T-cell (primary cell): ENCODE results near the gene RABGGTB. TPM values are rescaled to one million over a fixed set of nuclear protein-coding genes. Genes with fewer than 3 reads are reported as not detected.
"Not testable (repeated sequence)": the region's sequence is repeated elsewhere in the genome, so short reads cannot be mapped to it uniquely, and the experiment has no call there.

ENCODE experiments used
- ATAC-seq, 4 experiments: fragments of 200-7000 bp in 3 of 4; fragments of 150-1000 bp in 1 of 4; cut with Tn5 transposase; replicated peaks in 1 of 4; 1 replicate in 3 of 4; 2 replicates in 1 of 4; pipeline ENCODE4 v1.10.0; 2021; ENCODE audit warnings: moderate library complexity in 3 of 4, mild to moderate bottlenecking in 2 of 4, moderate number of reproducible peaks in 1 of 4
- CTCF ChIA-PET, 2 donors: fragments of 300-600 bp; sonication (Branson Sonifier 250); formaldehyde crosslinking; loops; one replicate each; lab custom pipeline; 2022; ENCODE audit warnings: antibody characterized with exemption in 2 of 2; lab: Charles Lee
- POLR2A ChIA-PET, 2 donors: fragments of 300-600 bp; sonication (Branson Sonifier 250); formaldehyde crosslinking; loops; one replicate each; lab custom pipeline; 2022; ENCODE audit warnings: antibody characterized with exemption in 2 of 2; lab: Charles Lee
- DNase-seq, 35 experiments: peaks; one replicate each; pipeline versions ENCODE4 v3.0.0 to v3.0.0-alpha.2; 2013 to 2023
- H3K27ac ChIP-seq: one replicate; pipeline ENCODE4 v1.5.1; 2013; ENCODE audit warnings: low read length
- H3K27me3 ChIP-seq, 2 experiments: replicated peaks in 1 of 2; 1 replicate in 1 of 2; 2 replicates in 1 of 2; pipeline versions ENCODE4 v1.6.1 to v1.7.0; 2013; ENCODE audit warnings: low read length in 1 of 2, mixed read lengths in 1 of 2; ENCODE audit not compliant: control insufficient read depth in 2 of 2, insufficient read depth in 2 of 2; ENCODE audit errors: extremely low read depth in 1 of 2
- H3K36me3 ChIP-seq, 2 donors: 1 replicate in 1 of 2; 2 replicates in 1 of 2; pipeline versions ENCODE4 v1.6.1 to v1.7.0; 2013; ENCODE audit warnings: low read length in 1 of 2; ENCODE audit not compliant: control insufficient read depth in 2 of 2, insufficient read depth in 1 of 2; ENCODE audit errors: extremely low read depth in 1 of 2
- H3K4me1 ChIP-seq, 2 experiments: 1 replicate in 1 of 2; 2 replicates in 1 of 2; pipeline versions ENCODE4 v1.6.1 to v1.7.0; 2013; ENCODE audit warnings: low read length in 2 of 2, mixed read lengths in 1 of 2; ENCODE audit not compliant: insufficient read depth in 2 of 2, control insufficient read depth in 1 of 2; ENCODE audit errors: extremely low read depth in 1 of 2
- H3K4me3 ChIP-seq, 2 donors: 1 replicate in 1 of 2; 2 replicates in 1 of 2; pipeline versions ENCODE4 v1.5.1 to v1.7.0; 2013; ENCODE audit warnings: mild to moderate bottlenecking in 2 of 2, low read length in 1 of 2, moderate library complexity in 1 of 2; ENCODE audit not compliant: control insufficient read depth in 1 of 2; ENCODE audit errors: extremely low read depth in 1 of 2
- H3K9me3 ChIP-seq: 2 replicates; pipeline ENCODE4 v1.7.0; 2013
- H3K27ac Mint-ChIP-seq, 2 donors: one replicate each; pipeline ENCODE4 v1.8.0; 2020 to 2021; ENCODE audit warnings: mild to moderate bottlenecking in 2 of 2, mixed read lengths in 2 of 2
- H3K27me3 Mint-ChIP-seq, 2 donors: one replicate each; pipeline ENCODE4 v1.8.0; 2021 to 2022; ENCODE audit warnings: mixed read lengths in 2 of 2
- H3K36me3 Mint-ChIP-seq: one replicate; pipeline ENCODE4 v1.8.0; 2021; ENCODE audit warnings: mixed read lengths
- H3K4me1 Mint-ChIP-seq, 3 donors: one replicate each; pipeline ENCODE4 v1.8.0; 2020 to 2022; ENCODE audit warnings: mixed read lengths in 3 of 3, mild to moderate bottlenecking in 1 of 3
- H3K4me3 Mint-ChIP-seq, 3 donors: one replicate each; pipeline ENCODE4 v1.8.0; 2020 to 2022; ENCODE audit warnings: mild to moderate bottlenecking in 3 of 3, mixed read lengths in 3 of 3, moderate library complexity in 3 of 3
- H3K9me3 Mint-ChIP-seq, 3 donors: one replicate each; pipeline ENCODE4 v1.8.0; 2020 to 2022; ENCODE audit warnings: mixed read lengths in 3 of 3
- WGBS: methylation state at CpG from one replicate; pipeline ENCODE4 v1.1.5; 2013; ENCODE audit warnings: missing lambda C conversion rate; ENCODE audit not compliant: insufficient coverage; 5-methylcytosine and 5-hydroxymethylcytosine counted together
- total RNA-seq, 35 experiments: library from RNA in 6 of 35; stranded (reverse) in 6 of 35; fragments of 120-200 nt in 1 of 35; gene quantifications; one replicate each; pipeline versions ENCODE4 v1.2.1 to v1.2.4 and lab custom pipeline; 2013 to 2026

The RABGGTB gene
- total RNA-seq, 5 donors from 2014 or later (not counting 1 experiment from before 2014, with no cell fraction given), result 75.8 to 153 (median 83.6) TPM

DNA sequence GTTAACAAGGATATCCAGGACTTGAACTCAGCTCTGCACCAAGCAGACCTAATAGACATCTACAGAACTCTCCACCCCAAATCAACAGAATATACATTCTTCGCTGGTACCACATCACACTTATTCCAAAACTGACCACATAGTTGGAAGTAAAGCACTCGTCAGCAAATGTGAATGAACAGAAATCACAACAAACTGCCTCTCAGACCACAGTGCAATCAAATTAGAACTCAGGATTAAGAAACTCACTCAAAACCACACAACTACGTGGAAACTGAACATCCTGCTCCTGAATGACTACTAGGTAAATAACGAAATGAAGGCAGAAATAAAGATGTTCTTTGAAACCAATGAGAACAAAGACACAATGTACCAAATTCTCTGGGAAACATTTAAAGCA, 5.9 kb upstream of the RABGGTB start:
- peaks cover 8 to 10% of the 10 kb centered on the region in 2 donors for H3K27me3 Mint-ChIP-seq
- H3K27me3 ChIP-seq, CTCF ChIA-PET, H3K4me1 ChIP-seq, H3K9me3 Mint-ChIP-seq, H3K36me3 ChIP-seq, H3K27ac Mint-ChIP-seq, H3K27ac ChIP-seq, DNase-seq, ATAC-seq, POLR2A ChIA-PET, H3K36me3 Mint-ChIP-seq, H3K4me3 ChIP-seq, H3K4me1 Mint-ChIP-seq, H3K9me3 ChIP-seq, H3K4me3 Mint-ChIP-seq: not testable (repeated sequence)
- WGBS, result 75% methylated on average over 2 of the region's 4 CpGs

DNA sequence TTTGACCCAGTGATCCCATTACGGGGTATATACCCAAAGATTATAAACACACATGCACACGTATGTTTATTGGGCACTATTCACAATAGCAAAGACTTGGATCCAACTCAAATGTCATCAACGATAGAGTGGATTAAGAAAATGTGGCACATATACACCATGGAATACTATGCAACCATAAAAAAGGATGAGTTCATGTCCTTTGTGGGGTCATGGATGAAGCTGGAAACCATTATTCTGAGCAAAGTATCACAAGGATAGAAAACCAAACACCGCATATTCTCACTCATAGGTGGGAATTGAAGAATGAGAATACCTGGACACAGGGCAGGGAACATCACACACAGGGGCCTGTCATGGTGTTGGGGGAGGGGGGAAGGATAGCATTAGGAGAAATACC, 2.1 kb upstream of the RABGGTB start:
- H3K36me3 ChIP-seq, H3K4me3 ChIP-seq, H3K9me3 Mint-ChIP-seq, H3K9me3 ChIP-seq, H3K36me3 Mint-ChIP-seq, ATAC-seq, DNase-seq, CTCF ChIA-PET, H3K27me3 ChIP-seq: not testable (repeated sequence)
- POLR2A ChIA-PET, result interaction anchor here in 1 of 2 donors (0.6 kb wide), 1 partner anchor 1458 kb away, joined by 5 read pairs; no protein-coding TSS in a partner anchor
- Mint-ChIP-seq H3K4me1 (peaks cover 26 to 38% (median 33%) of the 10 kb centered on the region in 3 donors), H3K27me3 (peaks cover 8 to 10% of the 10 kb centered on the region in 2 donors), H3K27ac (peak overlapping the region in 1 of 2 donors; percentile 64), H3K4me3 (peak overlapping the region in 2 of 3 donors; percentile 25 to 42)
- WGBS, result no CpG with 5 or more reads among the region's 4 CpGs
- Histone ChIP-seq H3K27ac (peak overlapping the region; percentile 82), H3K4me1 (peaks cover 17 to 18% of the 10 kb centered on the region in 2 experiments)

DNA sequence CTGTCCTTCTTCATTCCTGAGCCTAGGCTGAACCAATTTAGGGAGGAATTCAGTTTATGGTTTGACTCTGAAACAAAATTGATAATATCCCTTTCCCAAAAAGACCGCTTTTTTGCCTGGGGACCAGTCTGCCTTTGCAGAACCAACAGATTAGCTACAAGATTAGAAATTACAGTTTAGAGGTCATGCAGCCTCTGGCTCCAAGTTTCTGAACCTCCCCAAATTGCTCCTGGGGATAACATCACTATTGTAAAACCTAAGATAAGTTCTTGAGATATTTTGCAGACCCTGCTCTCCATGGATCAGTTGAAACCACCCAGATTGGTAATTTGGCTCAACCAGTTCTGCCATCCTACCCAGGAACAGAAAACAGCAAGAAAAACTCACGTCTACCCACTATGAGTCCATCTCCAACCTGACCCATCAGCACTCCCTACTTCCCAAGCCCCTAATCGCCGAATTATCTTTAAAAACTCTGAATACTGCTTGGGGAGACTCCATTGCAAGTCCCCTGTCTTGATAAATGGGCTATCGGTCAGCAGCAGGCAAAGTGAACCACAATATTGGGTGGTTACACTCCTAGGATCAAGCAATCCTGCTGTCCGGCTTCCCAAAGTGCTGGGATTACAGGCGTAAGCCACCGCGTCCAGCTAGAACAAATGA, 605 bp upstream of the RABGGTB start:
- peak overlapping the region; percentile 99 for H3K4me3 Mint-ChIP-seq
- peaks cover under 1 to 6% of the 10 kb centered on the region in 2 donors for H3K27me3 Mint-ChIP-seq
- Histone ChIP-seq H3K36me3 (peaks cover 0 to 9% of the 10 kb centered on the region in 2 donors), H3K4me1 (peaks cover 19 to 27% of the 10 kb centered on the region in 2 experiments), H3K27me3 (no peaks in the 10 kb centered on the region), H3K9me3 (no peaks in the 10 kb centered on the region), H3K4me3 (peak overlapping the region; percentile 85 to 86), H3K27ac (peak overlapping the region; percentile 82)
- peak overlapping the region; percentile 99 for H3K27ac Mint-ChIP-seq
- peaks cover 24% of the 10 kb centered on the region for H3K36me3 Mint-ChIP-seq
- CTCF ChIA-PET, result no interaction called here
- peaks cover 42 to 53% (median 48%) of the 10 kb centered on the region in 3 donors for H3K4me1 Mint-ChIP-seq
- H3K9me3 Mint-ChIP-seq, result no peaks in the 10 kb centered on the region
- 14% methylated on average over 5 of the region's 9 CpGs for WGBS
- ATAC-seq (peak in 2 of 4 experiments; percentile 2 to 3), DNase-seq (no peak)
- POLR2A ChIA-PET, result interaction anchor here (0.5 to 0.7 kb wide), 6 partner anchors 21 to 1994 kb away, joined by 3 to 7 read pairs (median 4); partner anchors contain the start of gene MIGA1 (in 1 of the 2)

DNA sequence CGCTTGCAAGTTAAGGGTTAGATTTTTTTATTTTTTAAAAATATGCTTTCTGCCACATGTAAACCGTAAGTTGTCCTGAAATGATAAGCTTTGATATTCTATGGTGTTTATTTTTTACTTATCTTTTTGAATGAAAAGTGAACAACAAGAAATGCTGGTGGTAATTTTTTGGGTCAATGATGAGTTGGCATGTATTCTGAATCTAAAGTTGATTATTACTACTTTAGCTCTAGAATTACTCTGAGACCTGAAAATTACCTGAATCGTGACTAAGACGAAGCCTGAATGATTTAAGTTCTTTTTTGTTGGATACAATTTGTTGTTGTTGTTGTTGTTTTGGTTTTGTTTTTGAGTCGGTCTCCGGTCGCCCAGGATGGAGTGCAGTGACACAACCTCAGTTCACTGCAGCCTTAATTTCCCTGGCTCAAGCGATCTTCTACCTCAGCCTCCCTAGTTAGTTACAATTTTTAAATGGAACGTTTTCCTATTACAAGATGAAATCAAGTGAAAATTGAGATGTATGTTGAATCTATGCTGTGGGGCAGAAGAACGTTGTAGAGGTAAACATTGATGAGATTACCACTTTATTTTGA, 941 bp downstream of the RABGGTB start:
- Mint-ChIP-seq H3K4me3 (peak overlapping the region; percentile 99), H3K27ac (peak overlapping the region; percentile 99), H3K9me3 (no peaks in the 10 kb centered on the region), H3K4me1 (peaks cover 56 to 68% (median 63%) of the 10 kb centered on the region in 3 donors), H3K27me3 (no peaks in the 10 kb centered on the region), H3K36me3 (peaks cover 37% of the 10 kb centered on the region)
- ATAC-seq (no peak), DNase-seq (no peak)
- peak overlapping the region; percentile 82 for H3K27ac ChIP-seq
- ChIA-PET POLR2A (interaction anchor here in 1 of 2 donors (0.5 to 0.6 kb wide), 2 partner anchors 234 to 1992 kb away, joined by 3 to 5 read pairs; partner anchors contain the start of gene MIGA1), CTCF (interaction anchor here (0.6 kb wide), 2 partner anchors 1761 to 1894 kb away, joined by 3 to 7 read pairs; no protein-coding TSS in a partner anchor)
- 0% methylated on average over 2 of the region's 10 CpGs for WGBS
- peaks cover 0 to 23% of the 10 kb centered on the region in 2 donors for H3K36me3 ChIP-seq
- H3K27me3 ChIP-seq, result no peaks in the 10 kb centered on the region
- H3K4me1 ChIP-seq, result peaks cover 25 to 27% of the 10 kb centered on the region in 2 experiments
- peak overlapping the region; percentile 28 to 85 for H3K4me3 ChIP-seq
- H3K9me3 ChIP-seq, result no peaks in the 10 kb centered on the region

DNA sequence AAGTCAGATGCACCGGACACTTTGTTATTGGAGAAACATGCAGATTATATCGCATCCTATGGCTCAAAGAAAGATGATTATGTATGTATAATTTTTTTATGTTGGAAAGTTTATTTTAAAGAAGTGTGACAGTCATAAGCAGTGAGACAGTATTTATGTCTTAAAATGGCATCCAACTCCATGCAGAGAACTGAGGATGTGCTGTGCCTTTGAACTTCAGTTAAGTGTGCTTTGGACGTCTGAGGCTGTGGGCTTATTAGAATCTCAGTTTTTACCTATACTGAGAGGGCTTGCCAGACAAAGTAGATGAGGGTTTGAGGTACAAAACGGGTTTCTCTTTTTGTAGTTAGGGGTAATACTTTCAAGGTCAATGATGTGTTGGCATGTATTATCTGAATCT, 1.5 kb downstream of the RABGGTB start:
- Mint-ChIP-seq H3K27ac (peak overlapping the region; percentile 99), H3K4me1 (peaks cover 59 to 69% (median 66%) of the 10 kb centered on the region in 3 donors), H3K27me3 (no peaks in the 10 kb centered on the region), H3K9me3 (no peaks in the 10 kb centered on the region), H3K4me3 (peak overlapping the region; percentile 99), H3K36me3 (peaks cover 41% of the 10 kb centered on the region)
- Histone ChIP-seq H3K4me3 (peak overlapping the region; percentile 33 to 85), H3K27ac (peak overlapping the region; percentile 82), H3K27me3 (no peaks in the 10 kb centered on the region), H3K9me3 (no peaks in the 10 kb centered on the region), H3K36me3 (peaks cover 0 to 28% of the 10 kb centered on the region in 2 donors), H3K4me1 (peaks cover 25 to 27% of the 10 kb centered on the region in 2 experiments)
- ATAC-seq (no peak), DNase-seq (peak in 2 of 35 experiments; percentile 5 to 29)
- POLR2A ChIA-PET, result interaction anchor here in 1 of 2 donors (0.6 to 0.7 kb wide), 2 partner anchors 17 to 64 kb away, joined by 3 read pairs; no protein-coding TSS in a partner anchor
- CTCF ChIA-PET, result no interaction called here
- 14% methylated on average over 2 of the region's 4 CpGs for WGBS

DNA sequence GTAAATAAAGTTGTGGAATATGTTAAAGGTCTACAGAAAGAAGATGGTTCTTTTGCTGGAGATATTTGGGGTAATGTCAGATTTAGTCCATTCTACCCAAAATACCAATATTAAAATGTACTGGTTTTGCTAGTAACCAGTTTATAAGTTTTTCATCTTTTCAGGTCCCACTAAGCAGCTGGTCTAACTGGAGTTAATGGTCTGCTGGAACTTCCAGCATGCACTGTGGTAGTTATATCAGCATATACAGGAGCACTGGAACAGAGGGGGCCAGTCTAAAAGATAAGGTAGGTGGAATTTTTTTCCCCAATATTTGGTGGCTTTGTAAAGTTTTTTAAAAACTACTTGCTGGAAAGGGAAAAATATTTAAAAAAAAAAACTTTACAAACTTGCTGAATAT, 3.9 kb downstream of the RABGGTB start:
- peaks cover 69 to 81% (median 69%) of the 10 kb centered on the region in 3 donors for H3K4me1 Mint-ChIP-seq
- no peaks in the 10 kb centered on the region for H3K9me3 ChIP-seq
- no peaks in the 10 kb centered on the region for H3K27me3 Mint-ChIP-seq
- no peaks in the 10 kb centered on the region for H3K9me3 Mint-ChIP-seq
- ATAC-seq, result no peak
- H3K36me3 Mint-ChIP-seq, result peaks cover 61% of the 10 kb centered on the region
- no peak for DNase-seq
- H3K4me3 ChIP-seq, result no peak overlapping the region
- peaks cover 22 to 27% of the 10 kb centered on the region in 2 experiments for H3K4me1 ChIP-seq
- no peaks in the 10 kb centered on the region for H3K27me3 ChIP-seq
- POLR2A ChIA-PET, result no interaction called here
- H3K36me3 ChIP-seq, result peaks cover 2 to 51% of the 10 kb centered on the region in 2 donors
- H3K27ac ChIP-seq, result peak overlapping the region; percentile 2
- H3K4me3 Mint-ChIP-seq, result peak overlapping the region; percentile 99
- peak overlapping the region; percentile 85 to 89 for H3K27ac Mint-ChIP-seq
- CTCF ChIA-PET, result interaction anchor here (0.5 kb wide), 2 partner anchors 113 to 1633 kb away, joined by 3 to 6 read pairs; no protein-coding TSS in a partner anchor
